K562 (cell line): ENCODE measurements around the gene HCRTR1. TPM values are rescaled to one million over a fixed set of nuclear protein-coding genes. Genes with fewer than 3 reads are reported as not detected.
A peak's percentile ranks its signal among the peaks of the same experiment; 100 is the strongest.

Experiments
- ARID3A ChIP-seq: IDR thresholded peaks from 2 replicates; pipeline ENCODE4 v1.6.1; 2012; ENCODE audit warnings: low read depth, low read length, improper control_type of control experiment, borderline replicate concordance
- GTF2B ChIP-seq: IDR thresholded peaks from 2 replicates; pipeline ENCODE4 v1.6.1; 2011; ENCODE audit not compliant: insufficient read length; ENCODE audit errors: extremely low read depth
- KDM5B ChIP-seq: fragments of 200-600 bp; sonication (generic); IDR thresholded peaks from 2 replicates; pipeline ENCODE4 v1.6.1; 2012; ENCODE audit warnings: low read depth, mild to moderate bottlenecking, moderate library complexity, low read length, control low read depth, inconsistent platforms; ENCODE audit not compliant: insufficient replicate concordance
- KLF10 ChIP-seq: fragments of 250-450 bp; sonication (Bioruptor Pico); IDR thresholded peaks from 2 replicates; pipeline ENCODE4 v1.6.1; 2021; ENCODE audit warnings: matching md5 sums
- MYC ChIP-seq, 2 experiments: fragments of 250-450 bp in 1 of 2; sonication (Bioruptor Pico) in 1 of 2; IDR thresholded peaks; 2 replicates each; pipeline versions ENCODE4 v1.5.1 to v1.6.1; 2012 to 2021; ENCODE audit warnings: low read depth in 2 of 2, borderline replicate concordance in 1 of 2, improper control_type of control experiment in 1 of 2, low read length in 1 of 2, mild to moderate bottlenecking in 1 of 2, moderate library complexity in 1 of 2
- NFIX ChIP-seq: fragments of 250-450 bp; sonication (Bioruptor Pico); IDR thresholded peaks from 2 replicates; pipeline ENCODE4 v1.4.0; 2020; ENCODE audit warnings: low read depth, mild to moderate bottlenecking, moderate library complexity
- PHF20 ChIP-seq: fragments of 450-650 bp; IDR thresholded peaks from 2 replicates; pipeline ENCODE4 v1.6.1; 2018; ENCODE audit not compliant: partially characterized antibody
- PTRF ChIP-seq: fragments of 450-650 bp; IDR thresholded peaks from 2 replicates; pipeline ENCODE4 v1.6.1; 2016; ENCODE audit warnings: mild to moderate bottlenecking, missing genetic modification characterization, missing compliant biosample characterization
- RB1 ChIP-seq: fragments of 450-650 bp; IDR thresholded peaks from 2 replicates; pipeline ENCODE4 v1.6.1; 2017; ENCODE audit warnings: low read depth, mild to moderate bottlenecking
- RBM15 ChIP-seq: fragments of 200-400 bp; formaldehyde crosslinking; IDR thresholded peaks from 2 replicates; pipeline ENCODE4 v1.6.1; 2018; ENCODE audit warnings: mild to moderate bottlenecking, low read length, moderate library complexity; ENCODE audit not compliant: insufficient read depth
- SREBF1 ChIP-seq: fragments of 150-350 bp; IDR thresholded peaks from 2 replicates; pipeline ENCODE4 v1.6.1; 2014; ENCODE audit warnings: antibody characterized with exemption, low read depth, low read length, borderline replicate concordance
- SUPT5H ChIP-seq: fragments of 450-650 bp; IDR thresholded peaks from 2 replicates; pipeline ENCODE4 v1.6.1; 2016
- TCF7 ChIP-seq: sonication (generic); IDR thresholded peaks from 2 replicates; pipeline ENCODE4 v1.6.1; 2016; ENCODE audit warnings: antibody characterized with exemption, borderline replicate concordance
- TFE3 ChIP-seq: fragments of 450-650 bp; formaldehyde crosslinking; IDR thresholded peaks from 2 replicates; pipeline ENCODE4 v1.4.0; 2020; ENCODE audit warnings: mild to moderate bottlenecking, mixed read lengths
- ZBTB26 ChIP-seq: fragments of 450-650 bp; formaldehyde crosslinking; IDR thresholded peaks from 2 replicates; pipeline ENCODE4 v1.4.0; 2022; ENCODE audit warnings: missing genetic modification characterization
- ZKSCAN1 ChIP-seq: fragments of 150-350 bp; IDR thresholded peaks from 2 replicates; pipeline ENCODE4 v1.6.1; 2016; ENCODE audit warnings: low read depth, low read length
- ZNF143 ChIP-seq: sonication (generic); formaldehyde crosslinking; IDR thresholded peaks from 2 replicates; pipeline ENCODE4 v1.9.0; 2022; ENCODE audit warnings: mild to moderate bottlenecking, missing genetic modification reagents
- ZNF23 ChIP-seq: fragments of 250-450 bp; sonication (Bioruptor Pico); IDR thresholded peaks from 2 replicates; pipeline ENCODE4 v1.4.0; 2020; ENCODE audit warnings: mild to moderate bottlenecking
- ZNF436 ChIP-seq: fragments of 250-450, 450-650 bp; sonication (Bioruptor Pico); formaldehyde crosslinking; IDR thresholded peaks from 2 replicates; pipeline ENCODE4 v1.7.0; 2020; ENCODE audit warnings: mild to moderate bottlenecking
- ZNF707 ChIP-seq: fragments of 250-450 bp; sonication (Bioruptor Pico); conservative IDR thresholded peaks from 2 replicates; pipeline ENCODE4 v1.8.0; 2022; ENCODE audit warnings: inconsistent platforms, mild to moderate bottlenecking, moderate library complexity
- polyA plus RNA-seq, 8 experiments: library from polyadenylated mRNA; depleted of rRNA in 4 of 8; stranded (reverse) in 5 of 8; unstranded in 3 of 8; fragments of >200 nt; fragmentation: Nextera tagmentation in 2 of 8; fragmentation: Illumina TruSeq in 1 of 8; extraction: Ambion mirVana in 2 of 8; extraction: Trizol in 1 of 8; gene quantifications; 2 replicates each; pipeline versions ENCODE4 v1.2.1 to v1.2.3, GENCODE V29; 2011 to 2014; ENCODE audit warnings: inconsistent platforms in 1 of 8, missing spikeins in 1 of 8
- total RNA-seq, 7 experiments: library from RNA; depleted of rRNA in 6 of 7; stranded (reverse); fragments of >200 nt in 6 of 7; fragmentation: Illumina TruSeq in 2 of 7; extraction: Trizol in 2 of 7; gene quantifications; 2 replicates each; pipeline versions ENCODE4 v1.2.1 to v1.2.3, GENCODE V29; 2011 to 2021; ENCODE audit warnings: low replicate concordance in 1 of 7

Gene HCRTR1
- total and polyA plus RNA-seq, 9 of the 15 experiments (the other 6 are each of a cell fraction or from before 2014, with no cell fraction given): not detected

GRCh38 chr1:31644560-31645273, 27.2 kb downstream of the HCRTR1 start, which contains the start of gene PEF1 (continued):
- TF ChIP-seq GTF2B (no peak), SREBF1 (0 out of 2 replicates have a peak, but pooled peaks have one; percentile 61), ZNF23 (CRISPR knock-in tag) (no peak), RBM15 (no peak), TFE3 (CRISPR knock-in tag) (no peak), ZNF143 (CRISPR knock-in tag) (no peak), PTRF (no peak), ZBTB26 (CRISPR knock-in tag) (0 out of 2 replicates have a peak, but pooled peaks have one; percentile 5), SUPT5H (peak; percentile 85), KDM5B (peak; percentile 86), ZNF707 (CRISPR knock-in tag) (no peak), ARID3A (no peak), PHF20 (peak; percentile 99), KLF10 (CRISPR knock-in tag) (no peak), NFIX (CRISPR knock-in tag) (no peak), TCF7 (no peak; the same call in 1 of the 2 replicates), MYC (IDR thresholded peaks at IDR 0.05; ENCODE audit: low read depth, low read length) (peak; percentile 94), MYC (CRISPR knock-in tag; IDR thresholded peaks at IDR 0.05; ENCODE audit: borderline replicate concordance, low read depth) (no peak; the same call in 1 of the 2 replicates), RB1 (peak; percentile 88), ZKSCAN1 (peak; percentile 25; the same call in 1 of the 2 replicates), ZNF436 (CRISPR knock-in tag) (no peak)
